Measurements from ENCODE around the gene C10orf95.
A peak's percentile ranks its signal among the peaks of the same experiment; 100 is the strongest.
"Not testable (repeated sequence)": the region's sequence is repeated elsewhere in the genome, so short reads cannot be mapped to it uniquely, and the experiment has no call there.

C10orf95 gene

DNA sequence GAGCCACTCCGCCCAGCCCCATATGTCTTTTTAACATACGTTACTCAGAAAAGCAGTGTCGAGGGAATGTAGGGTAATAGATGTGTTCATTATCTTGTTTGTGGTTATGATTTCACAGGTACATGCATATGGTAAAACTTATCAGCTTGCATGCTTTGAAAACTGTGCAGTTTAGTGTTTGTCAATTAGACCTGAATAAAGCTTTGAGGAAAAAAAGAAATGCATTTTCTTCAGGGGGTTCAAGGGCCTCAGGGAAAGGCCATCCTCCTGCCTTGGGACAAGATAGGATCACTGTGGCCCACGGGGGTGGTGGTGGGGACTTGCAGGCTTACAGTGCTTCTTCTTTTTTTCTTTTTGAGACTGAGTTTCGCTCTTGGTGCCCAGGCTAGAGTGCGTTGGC, 16.0 kb upstream of the C10orf95 start:
- no peak for DNase-seq (ENCODE audit: extremely low read depth in 1 of 2, low read depth in 1 of 2)

- DNase-seq (ENCODE audit: extremely low read depth in 1 of 2, low read depth in 1 of 2): no peak
These were observed 14.1 kb upstream of the C10orf95 start for GRCh38 chr10:102465466-102465865.

DNA sequence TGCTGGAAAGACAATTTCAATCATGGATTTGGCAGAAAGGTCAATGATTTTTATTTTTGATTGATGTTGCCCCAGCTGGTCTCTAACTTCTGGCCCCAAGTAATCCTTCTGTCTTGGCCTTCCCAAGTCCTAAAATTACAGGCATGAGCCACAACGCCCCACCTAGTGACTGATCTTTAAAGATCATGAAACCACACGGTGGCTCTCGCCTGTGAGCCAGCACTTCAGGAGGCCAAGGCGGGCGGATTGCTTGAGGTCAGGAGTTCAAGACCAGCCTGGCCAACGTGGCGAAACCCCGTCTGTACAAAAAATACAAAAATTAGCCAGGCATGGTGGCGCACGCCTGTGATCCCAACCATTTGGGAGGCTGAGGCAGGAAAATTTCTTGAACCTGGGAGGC, 12.6 kb upstream of the C10orf95 start:
- no peak for DNase-seq (ENCODE audit: extremely low read depth in 1 of 2, low read depth in 1 of 2)

DNA sequence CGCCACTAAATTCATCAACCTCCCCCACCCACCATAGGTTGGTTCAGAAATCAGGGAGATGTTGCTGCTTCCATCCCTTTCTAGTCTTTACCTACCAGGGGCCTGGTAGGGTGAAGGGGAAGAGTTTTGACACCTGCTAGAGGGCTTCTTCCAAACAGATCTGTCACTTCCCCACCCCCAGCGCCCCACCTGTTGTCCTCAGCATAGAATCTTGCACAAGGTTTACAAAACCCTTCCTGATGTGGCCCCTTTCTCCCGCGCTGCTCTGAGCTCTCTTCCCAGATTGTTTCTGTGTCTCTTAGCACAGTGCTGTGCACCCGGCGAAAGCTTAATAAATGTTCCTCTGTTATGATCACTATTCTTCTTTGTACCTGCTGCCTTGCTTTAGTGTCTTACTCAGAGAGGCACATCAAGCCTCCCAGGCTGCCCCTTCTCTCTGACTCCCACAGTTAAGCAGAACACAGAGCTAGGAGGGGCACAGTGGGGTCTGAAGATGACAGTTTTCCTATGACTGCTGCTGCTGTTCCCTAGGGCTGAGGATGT, 11.2 kb upstream of the C10orf95 start:
- no peak for DNase-seq (ENCODE audit: extremely low read depth in 1 of 2, low read depth in 1 of 2)

DNA sequence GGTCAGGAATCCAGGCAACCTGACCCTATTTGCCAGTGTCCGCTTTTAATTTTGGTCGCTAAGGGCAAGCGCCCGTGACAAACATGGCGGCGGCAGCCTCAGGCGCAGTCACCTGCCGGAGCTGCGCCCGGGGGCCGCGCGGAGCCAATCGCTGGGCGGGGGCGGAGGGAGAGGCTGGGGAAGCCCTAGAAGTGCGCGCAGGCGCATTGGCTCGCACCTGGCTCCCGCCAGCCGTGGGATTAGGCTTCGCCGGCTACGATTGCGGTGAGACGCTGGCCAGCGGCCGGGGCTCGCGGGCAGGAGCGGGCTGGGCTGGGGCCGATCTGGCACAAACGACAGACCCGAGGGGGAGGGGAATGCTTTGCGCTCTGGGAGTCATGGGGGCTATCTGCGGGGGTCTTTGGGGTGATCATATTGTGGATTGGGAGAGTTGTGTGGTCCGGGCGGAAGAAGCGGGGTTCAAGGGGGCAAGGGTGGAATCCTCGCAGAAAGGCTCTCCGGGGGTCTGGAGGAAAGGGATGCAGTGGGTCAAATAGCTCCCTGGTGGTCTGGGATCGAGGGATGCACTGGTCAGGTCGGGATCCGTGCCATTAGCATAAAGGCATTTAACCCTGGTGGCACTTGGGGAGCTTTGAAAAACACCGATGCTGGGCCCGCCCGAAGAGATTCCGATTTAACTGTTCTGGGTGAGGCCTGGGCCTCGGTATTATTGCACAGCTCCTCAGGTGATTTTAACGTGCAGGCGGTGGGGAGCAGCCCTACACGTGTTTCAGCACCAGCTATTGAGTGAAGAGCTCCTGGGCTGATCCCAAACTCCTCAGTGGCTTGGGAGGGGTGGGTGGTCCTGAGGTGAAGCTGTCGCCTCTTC, 10.1 kb upstream of the C10orf95 start:
- peak; percentile 88 to 94 for DNase-seq (ENCODE audit: extremely low read depth in 1 of 2, low read depth in 1 of 2)

DNA sequence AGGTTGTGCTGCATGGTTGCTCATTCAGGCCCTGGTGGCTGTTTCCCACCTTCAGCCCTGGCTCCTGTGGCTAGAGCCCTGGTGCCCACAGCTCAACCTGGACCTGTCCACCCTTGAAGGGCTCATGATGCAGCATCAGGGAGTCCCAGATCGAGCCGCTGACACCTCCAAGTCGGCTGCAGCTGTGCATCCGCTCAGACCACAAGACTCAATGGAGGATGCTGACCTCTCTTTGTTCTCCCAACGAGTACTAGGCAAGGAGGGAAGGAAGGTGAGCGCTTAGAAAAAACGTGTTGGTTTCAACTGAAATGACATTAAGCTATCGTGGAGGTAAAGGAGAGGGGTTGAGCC, 9.5 kb upstream of the C10orf95 start:
- no peak for DNase-seq (ENCODE audit: extremely low read depth in 1 of 2, low read depth in 1 of 2)

- no peak for DNase-seq (ENCODE audit: extremely low read depth in 1 of 2, low read depth in 1 of 2)
These were observed 7.3 kb upstream of the C10orf95 start for GRCh38 chr10:102458656-102459055.

DNA sequence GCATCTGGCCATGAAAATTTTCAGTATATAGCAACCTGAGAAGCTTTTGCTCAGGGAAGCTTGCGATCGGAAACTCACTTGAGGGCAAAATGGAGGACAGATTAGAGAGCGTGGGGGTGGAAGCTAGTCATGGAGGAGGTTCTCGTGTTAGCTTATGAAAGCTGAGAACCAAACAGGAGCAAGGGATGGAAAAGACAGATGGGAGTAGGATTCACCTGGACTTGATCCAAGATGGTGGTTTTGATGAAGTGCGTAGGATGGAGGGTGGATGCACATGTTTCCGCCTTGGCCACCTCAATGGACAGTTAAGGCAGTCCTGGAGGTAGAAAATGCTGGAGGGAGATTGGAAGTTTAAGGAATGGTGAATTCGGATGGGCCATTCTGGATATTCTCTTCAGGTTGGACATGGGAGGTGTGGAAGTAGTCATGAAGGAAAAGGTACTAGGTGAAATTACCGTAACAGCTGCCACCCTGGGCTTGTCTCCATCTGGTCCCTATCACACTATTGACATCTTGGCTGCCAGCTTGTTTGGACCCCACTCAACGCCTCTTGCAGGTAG, 6.3 kb upstream of the C10orf95 start:
- no peak for DNase-seq (ENCODE audit: extremely low read depth in 1 of 2, low read depth in 1 of 2)

- DNase-seq (ENCODE audit: extremely low read depth in 1 of 2, low read depth in 1 of 2): no peak
These were observed 4.6 kb upstream of the C10orf95 start for GRCh38 chr10:102455893-102456471.

- DNase-seq (ENCODE audit: extremely low read depth in 1 of 2, low read depth in 1 of 2): not testable (repeated sequence)
These were observed 3.5 kb upstream of the C10orf95 start for GRCh38 chr10:102454662-102455487.

DNA sequence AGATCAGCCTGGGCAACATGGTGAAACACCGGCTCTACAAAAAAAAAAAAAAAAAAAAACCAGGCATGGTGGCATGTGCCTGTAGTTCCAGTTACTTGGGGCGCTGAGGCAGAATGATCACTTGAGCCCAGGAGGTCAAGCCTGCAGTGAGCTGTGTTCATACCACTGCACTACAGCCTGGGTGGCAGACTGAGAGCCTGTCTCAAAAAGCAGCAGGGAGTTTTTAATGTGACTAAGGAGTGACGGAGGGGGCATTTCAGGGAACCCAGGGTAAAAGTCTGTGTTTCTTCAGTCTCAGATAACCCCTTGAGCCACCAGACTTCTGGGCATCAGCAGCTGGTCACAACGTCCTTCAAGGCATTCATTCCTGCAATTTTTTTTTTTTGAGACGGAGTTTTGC, 2.2 kb upstream of the C10orf95 start:
- no peak for DNase-seq (ENCODE audit: extremely low read depth in 1 of 2, low read depth in 1 of 2)

DNA sequence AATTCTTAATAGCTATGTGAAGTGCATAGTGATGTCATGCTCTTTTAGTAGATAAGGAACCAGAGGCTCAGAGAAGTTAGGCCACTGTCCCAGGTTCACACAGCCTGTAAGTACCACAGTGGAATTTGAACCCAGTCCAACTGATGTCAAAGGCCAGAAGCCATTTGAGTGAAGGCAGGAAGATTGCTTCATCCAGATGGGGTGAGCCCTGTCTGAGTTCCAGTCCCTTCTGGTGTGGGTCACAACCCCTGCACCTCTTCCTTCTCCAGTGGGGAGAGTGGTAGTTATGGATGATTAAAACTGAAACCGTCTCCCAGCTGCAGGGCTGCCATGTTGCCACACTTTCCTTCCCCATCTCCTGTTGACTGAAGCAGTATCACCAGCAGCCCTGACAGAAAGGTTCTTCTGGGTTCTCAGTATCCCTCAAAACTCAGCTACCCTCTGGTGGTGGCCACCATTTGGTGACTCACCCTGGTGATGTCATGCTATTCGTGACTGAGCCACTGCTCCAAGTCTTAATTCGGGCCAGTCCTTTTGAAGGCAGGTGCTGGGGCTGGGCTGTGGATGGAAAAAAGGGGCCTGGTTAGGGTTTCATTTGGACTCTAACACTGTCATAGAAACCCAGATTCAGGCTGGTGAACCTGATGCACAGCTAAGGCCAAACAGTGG, 1.5 kb upstream of the C10orf95 start:
- DNase-seq (ENCODE audit: extremely low read depth in 1 of 2, low read depth in 1 of 2): no peak

DNA sequence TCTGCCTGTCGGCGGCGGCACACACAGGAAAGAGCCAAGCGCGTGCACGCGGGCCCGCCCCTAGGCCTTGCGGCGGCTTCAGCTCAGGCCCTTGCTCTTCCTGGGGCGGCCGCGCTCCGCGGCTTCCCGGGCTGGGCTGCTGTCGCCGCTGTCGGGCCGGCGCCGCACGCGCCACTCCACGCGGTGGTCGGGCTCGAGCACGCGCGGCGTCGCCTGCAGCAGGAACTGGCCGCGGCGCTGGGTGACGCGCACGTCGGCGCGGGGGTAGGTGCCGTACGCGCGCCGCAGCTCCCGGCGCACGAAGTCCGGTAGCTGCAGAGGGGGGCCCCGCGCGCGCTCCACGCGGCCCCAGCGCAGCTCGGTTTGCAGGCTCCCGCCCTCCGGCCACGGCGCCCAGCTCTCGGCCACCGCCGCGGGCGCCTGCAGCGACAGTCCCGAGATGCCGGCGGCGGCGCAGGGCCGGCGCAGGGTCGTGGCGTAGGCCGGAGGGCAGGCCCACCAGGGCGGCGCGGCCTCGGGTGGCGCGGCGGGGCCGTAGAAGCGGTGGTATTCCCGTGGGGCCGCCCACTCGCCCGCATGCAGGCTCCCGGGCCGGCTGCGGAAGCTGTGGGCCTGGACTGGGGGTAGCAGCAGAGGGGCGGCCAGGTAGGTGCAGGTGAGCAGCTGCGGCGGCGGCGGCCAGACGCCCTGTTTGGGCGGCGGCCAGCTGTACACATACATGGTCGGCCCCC, 804 bp downstream of the C10orf95 start:
- DNase-seq (ENCODE audit: extremely low read depth in 1 of 2, low read depth in 1 of 2): peak; percentile 60 to 82

- no peak for DNase-seq (ENCODE audit: extremely low read depth in 1 of 2, low read depth in 1 of 2)
These were observed 1.3 kb downstream of the C10orf95 start for GRCh38 chr10:102450124-102450373.

DNA sequence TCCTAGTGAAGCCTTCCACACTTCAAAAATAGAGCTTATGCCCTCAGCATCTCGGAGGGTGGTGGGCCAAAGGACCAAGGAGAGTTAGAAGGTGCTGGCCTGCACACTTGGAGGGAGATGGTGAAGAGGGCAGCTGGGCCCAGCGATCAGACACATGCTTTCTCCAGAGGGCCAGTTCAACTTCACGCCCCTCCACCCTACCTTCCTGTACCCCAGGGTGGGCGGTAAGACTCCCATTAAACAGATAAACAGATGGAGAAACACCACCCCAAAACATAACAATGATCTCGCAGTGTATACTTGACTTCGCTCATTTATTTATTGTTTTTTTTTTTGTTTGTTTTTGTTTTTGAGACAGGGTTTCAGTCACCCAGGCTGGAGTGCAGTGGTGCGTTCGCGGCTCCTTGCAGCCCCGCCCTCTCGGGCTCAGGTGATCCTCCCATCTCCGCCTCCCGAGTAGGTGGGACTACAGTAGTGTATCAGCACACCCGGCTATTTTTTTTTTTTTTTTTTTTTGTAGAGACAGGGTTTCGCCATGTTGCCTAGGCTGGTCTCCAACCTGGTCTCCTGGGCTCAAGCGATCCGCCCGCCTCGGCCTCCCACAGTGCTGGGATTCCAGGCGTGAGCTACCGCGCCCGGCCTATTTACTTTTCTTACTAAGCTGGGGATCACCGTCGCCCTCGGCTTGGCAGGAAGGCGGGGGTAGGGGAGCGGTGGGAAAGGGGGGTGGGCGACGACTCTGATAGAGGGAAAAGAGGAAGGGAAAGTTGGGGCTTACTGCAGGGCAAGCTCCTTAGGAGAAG, 1.8 kb downstream of the C10orf95 start:
- DNase-seq (ENCODE audit: extremely low read depth in 1 of 2, low read depth in 1 of 2): peak; percentile 57 to 70

DNA sequence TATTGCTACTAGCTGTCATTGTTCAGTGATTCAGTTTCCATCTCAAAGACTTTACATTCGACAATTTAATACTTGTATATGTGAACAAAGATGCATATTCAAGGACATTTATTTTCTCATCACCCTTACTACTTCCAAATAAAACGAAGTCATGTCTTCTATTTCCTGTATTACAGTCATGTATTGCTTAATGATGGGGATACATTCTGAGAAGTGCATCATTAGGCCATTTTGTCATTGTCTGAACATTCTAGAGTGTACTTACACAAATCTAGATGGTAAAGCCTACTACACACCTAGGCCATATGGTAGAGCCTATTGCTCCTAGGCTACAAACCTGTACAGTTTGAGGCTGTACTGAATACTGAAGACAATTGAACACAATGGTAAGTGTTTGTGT, 6.5 kb downstream of the C10orf95 start:
- DNase-seq (ENCODE audit: extremely low read depth in 1 of 2, low read depth in 1 of 2): no peak

DNA sequence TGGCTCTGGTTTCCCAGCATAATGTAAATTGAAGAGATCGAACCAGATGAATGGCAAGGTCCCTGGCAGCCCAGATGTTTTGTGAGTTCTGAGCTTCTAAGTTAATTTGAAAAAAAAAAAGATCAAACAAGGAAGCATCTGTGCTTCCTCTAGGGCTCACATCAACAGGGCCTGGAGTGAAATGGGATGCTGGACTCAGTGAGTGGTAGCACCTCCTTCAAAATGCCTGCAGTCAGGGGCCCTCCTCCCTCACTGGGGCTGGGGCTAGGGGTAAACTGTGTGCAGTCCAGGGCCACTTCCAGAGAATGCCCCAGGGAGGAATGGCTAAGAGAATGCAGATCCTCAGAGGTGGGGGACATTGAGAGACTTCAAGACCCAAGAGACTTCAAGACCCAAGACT, 13.0 kb downstream of the C10orf95 start:
- no peak for DNase-seq (ENCODE audit: extremely low read depth in 1 of 2, low read depth in 1 of 2)

DNA sequence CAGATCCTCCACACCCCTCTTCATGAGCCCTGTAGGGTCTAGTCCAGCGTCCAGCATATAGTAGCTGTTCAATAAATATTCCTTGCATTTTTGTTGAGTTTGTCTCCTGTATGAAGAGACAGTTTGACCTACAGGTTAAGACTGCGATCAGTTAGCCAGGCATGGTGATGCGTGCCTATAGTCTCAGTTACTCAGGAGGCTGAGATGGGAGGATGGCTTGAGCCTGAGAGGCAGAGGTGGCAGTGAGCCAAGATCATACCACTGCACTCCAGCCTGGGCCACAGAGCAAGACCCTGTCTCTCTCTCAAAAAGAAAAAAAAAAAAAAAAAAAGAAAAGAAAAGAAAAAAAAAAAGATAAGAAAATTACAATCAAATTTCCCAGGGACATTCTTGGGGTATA, 13.8 kb downstream of the C10orf95 start:
- DNase-seq (ENCODE audit: extremely low read depth in 1 of 2, low read depth in 1 of 2): no peak

DNA sequence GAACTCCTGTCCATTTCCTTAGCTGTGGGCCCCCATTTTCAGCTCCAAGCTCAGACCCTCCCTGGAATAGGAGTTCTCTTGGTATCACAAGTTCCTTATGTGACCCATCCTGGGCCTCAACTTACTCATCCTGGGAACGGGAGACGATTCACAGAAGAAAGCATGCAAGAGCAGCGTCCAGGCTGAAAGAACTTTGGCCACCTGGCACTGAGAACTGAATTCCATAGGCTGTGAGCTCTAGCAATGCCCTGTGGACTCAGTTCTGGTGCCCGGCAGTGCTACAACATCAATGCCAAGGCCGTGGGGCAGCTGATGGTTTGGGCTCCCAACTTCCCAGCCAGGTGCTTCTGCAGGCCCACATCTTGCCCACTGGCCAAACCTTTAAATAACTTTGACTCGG, 15.0 kb downstream of the C10orf95 start:
- no peak for DNase-seq (ENCODE audit: extremely low read depth in 1 of 2, low read depth in 1 of 2)
